Measurements from ENCODE around the gene SUPT4H1.

Gene SUPT4H1

GRCh38 chr17:58338841-58339754, 12.9 kb downstream of the SUPT4H1 start:
- peak; percentile 25 for DNase-seq

- no peak for DNase-seq
These were observed 13.6 kb downstream of the SUPT4H1 start for GRCh38 chr17:58338454-58338840.

- DNase-seq = peak; percentile 89
These were observed 14.2 kb downstream of the SUPT4H1 start for GRCh38 chr17:58337600-58338453.

GRCh38 chr17:58337210-58337599, 14.8 kb downstream of the SUPT4H1 start:
- peak; percentile 45 for DNase-seq

GRCh38 chr17:58336456-58337209, 15.4 kb downstream of the SUPT4H1 start:
- DNase-seq = no peak

- peak; percentile 40 for DNase-seq
These were observed 16.1 kb downstream of the SUPT4H1 start for GRCh38 chr17:58335779-58336455.

GRCh38 chr17:58335061-58335731, 16.8 kb downstream of the SUPT4H1 start:
- peak; percentile 29 for DNase-seq

GRCh38 chr17:58334661-58335060, 17.3 kb downstream of the SUPT4H1 start:
- no peak for DNase-seq

GRCh38 chr17:58334256-58334655, 17.7 kb downstream of the SUPT4H1 start:
- no peak for DNase-seq

GRCh38 chr17:58333736-58334207, 18.2 kb downstream of the SUPT4H1 start:
- DNase-seq = no peak

GRCh38 chr17:58332778-58333735, 18.9 kb downstream of the SUPT4H1 start:
- peak; percentile 56 for DNase-seq

GRCh38 chr17:58331815-58332777, 19.9 kb downstream of the SUPT4H1 start:
- DNase-seq = peak; percentile 91

- DNase-seq = peak; percentile 78
These were observed 20.8 kb downstream of the SUPT4H1 start for GRCh38 chr17:58330997-58331814.

GRCh38 chr17:58330538-58330996, 21.4 kb downstream of the SUPT4H1 start:
- DNase-seq = peak; percentile 27

- DNase-seq = peak; percentile 42
These were observed 22.0 kb downstream of the SUPT4H1 start for GRCh38 chr17:58329810-58330537.

GRCh38 chr17:58329035-58329809, 22.8 kb downstream of the SUPT4H1 start:
- DNase-seq = peak; percentile 80
